H1 (cell line): ENCODE measurements around the gene DDX41. TPM values are rescaled to one million over a fixed set of nuclear protein-coding genes. Genes with fewer than 3 reads are reported as not detected.

Source experiments
- BACH1 ChIP-seq: IDR thresholded peaks from 2 replicates; pipeline ENCODE4 v1.6.1; 2012; ENCODE audit warnings: low read length, improper control_type of control experiment
- BRCA1 ChIP-seq: IDR thresholded peaks from 2 replicates; pipeline ENCODE4 v1.6.1; 2012; ENCODE audit warnings: low read depth, low read length, improper control_type of control experiment
- CHD1 ChIP-seq: IDR thresholded peaks from 2 replicates; pipeline ENCODE4 v1.6.1; 2012; ENCODE audit warnings: low read depth, low read length, improper control_type of control experiment
- RAD21 ChIP-seq, 2 experiments: IDR thresholded peaks in 1 of 2; conservative IDR thresholded peaks in 1 of 2; 2 replicates each; pipeline ENCODE4 v1.6.1; 2011; ENCODE audit warnings: low read depth in 2 of 2, low read length in 2 of 2, improper control_type of control experiment in 1 of 2, inconsistent platforms in 1 of 2, mild to moderate bottlenecking in 1 of 2, moderate library complexity in 1 of 2
- SP4 ChIP-seq: IDR thresholded peaks from 2 replicates; pipeline ENCODE4 v1.6.1; 2012; ENCODE audit warnings: low read length, inconsistent platforms
- polyA plus RNA-seq, 7 experiments: library from polyadenylated mRNA; depleted of rRNA in 3 of 7; stranded (reverse) in 5 of 7; unstranded in 2 of 7; fragments of >200 nt in 5 of 7; fragments of 200-250 nt in 2 of 7; gene quantifications; 1 replicate in 5 of 7; 2 replicates in 1 of 7; 4 replicates in 1 of 7; pipeline versions ENCODE4 v1.2.1 to v1.2.3, GENCODE V29; 2011 to 2013; ENCODE audit warnings: missing spikeins in 2 of 7, mixed read lengths in 2 of 7
- total RNA-seq: library from RNA; stranded (reverse); fragmentation: NEBNext Ultra II Directional; extraction: Animal tissue kit (Norgen Biotek cat#: 25700); gene quantifications from 2 replicates; pipeline ENCODE4 v1.2.1, GENCODE V29; 2021
- TF ChIP-seq, protein P1 (sequence below): IDR thresholded peaks from 2 replicates; pipeline ENCODE4 v1.6.1; 2011; ENCODE audit warnings: low read depth, mild to moderate bottlenecking, low read length; ENCODE audit not compliant: insufficient read depth
- TF ChIP-seq, protein P2 (sequence below): IDR thresholded peaks from 2 replicates; pipeline ENCODE4 v1.6.1; 2012; ENCODE audit warnings: inconsistent platforms

Gene DDX41
- total and polyA plus RNA-seq, 2 of the 8 experiments (the other 6 are each of a cell fraction or from before 2014, with no cell fraction given) = 102 to 135 TPM

DNA sequence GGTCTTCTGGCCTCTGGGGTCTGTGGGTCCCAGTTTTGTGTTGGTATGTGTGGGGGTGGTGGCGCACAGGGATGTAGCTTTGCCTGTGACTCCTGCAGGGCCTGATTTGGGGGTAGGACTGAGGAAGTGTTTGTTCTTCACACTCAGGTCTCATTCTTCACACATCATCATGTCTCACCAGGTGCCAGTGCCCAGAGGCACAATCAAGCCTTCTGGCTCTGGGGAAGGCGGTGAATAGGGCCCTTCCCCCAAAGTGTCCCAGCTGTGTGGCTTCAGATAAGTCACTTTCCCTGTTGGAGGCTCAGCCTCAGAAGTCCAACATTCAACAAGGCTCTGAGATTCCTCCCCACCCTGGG, 48.5 kb downstream of the DDX41 start (continued):
- TF ChIP-seq, protein P1, sequence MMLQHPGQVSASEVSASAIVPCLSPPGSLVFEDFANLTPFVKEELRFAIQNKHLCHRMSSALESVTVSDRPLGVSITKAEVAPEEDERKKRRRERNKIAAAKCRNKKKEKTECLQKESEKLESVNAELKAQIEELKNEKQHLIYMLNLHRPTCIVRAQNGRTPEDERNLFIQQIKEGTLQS = no peak
- TF ChIP-seq RAD21 (IDR thresholded peaks at IDR 0.05 in 1 of 2, conservative IDR thresholded peaks at IDR 0.05 in 1 of 2; ENCODE audit: low read depth in 2 of 2, low read length in 2 of 2) = no peak
- TF ChIP-seq BACH1 = no peak
- no peak for TF ChIP-seq SP4
- TF ChIP-seq, protein P2, sequence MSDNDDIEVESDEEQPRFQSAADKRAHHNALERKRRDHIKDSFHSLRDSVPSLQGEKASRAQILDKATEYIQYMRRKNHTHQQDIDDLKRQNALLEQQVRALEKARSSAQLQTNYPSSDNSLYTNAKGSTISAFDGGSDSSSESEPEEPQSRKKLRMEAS = no peak
- no peak for TF ChIP-seq BRCA1
- no peak for TF ChIP-seq CHD1
